Mucosa of gallbladder (tissue), 1 donor: ENCODE data around the gene NR3C2. TPM values are rescaled to one million over a fixed set of nuclear protein-coding genes. Genes with fewer than 3 reads are reported as not detected.

Experiments used
- DNase-seq: peaks from one replicate; pipeline ENCODE4 v3.0.0-alpha.2; 2020; ENCODE audit warnings: low spot score
- total RNA-seq: library from RNA; stranded (reverse); gene quantifications from one replicate; pipeline ENCODE4 v1.2.1, GENCODE V29; 2021
- donor health status: DM: no; HTN: no; CAD: no.

NR3C2 gene
- total RNA-seq, 1 donor from 2014 or later: 29.4 TPM

- DNase-seq: peak; percentile 74
Measured at GRCh38 chr4:148056879-148057278, 385.3 kb downstream of the NR3C2 start.

- DNase-seq: no peak
Measured at GRCh38 chr4:148055844-148056243, 386.4 kb downstream of the NR3C2 start.

DNA sequence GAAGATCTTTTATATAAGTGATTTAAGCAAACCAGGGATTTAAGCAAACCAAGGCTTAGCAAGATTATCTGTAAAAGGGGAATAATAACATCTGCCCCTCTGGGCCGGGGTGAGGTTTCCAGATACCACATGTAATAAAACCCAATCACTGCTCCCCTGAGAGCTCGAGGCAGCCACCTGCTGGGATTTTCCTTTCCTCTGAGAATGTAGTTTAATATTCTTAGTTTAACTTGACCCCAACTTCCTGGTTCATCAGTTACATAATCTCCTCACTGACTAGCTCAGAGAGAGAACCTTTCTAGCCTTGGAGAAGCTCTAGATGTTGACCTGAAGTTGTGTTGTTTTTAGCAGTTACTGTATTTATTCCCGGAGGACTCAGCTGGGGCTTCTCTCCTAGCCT, 387.9 kb downstream of the NR3C2 start:
- no peak for DNase-seq

DNA sequence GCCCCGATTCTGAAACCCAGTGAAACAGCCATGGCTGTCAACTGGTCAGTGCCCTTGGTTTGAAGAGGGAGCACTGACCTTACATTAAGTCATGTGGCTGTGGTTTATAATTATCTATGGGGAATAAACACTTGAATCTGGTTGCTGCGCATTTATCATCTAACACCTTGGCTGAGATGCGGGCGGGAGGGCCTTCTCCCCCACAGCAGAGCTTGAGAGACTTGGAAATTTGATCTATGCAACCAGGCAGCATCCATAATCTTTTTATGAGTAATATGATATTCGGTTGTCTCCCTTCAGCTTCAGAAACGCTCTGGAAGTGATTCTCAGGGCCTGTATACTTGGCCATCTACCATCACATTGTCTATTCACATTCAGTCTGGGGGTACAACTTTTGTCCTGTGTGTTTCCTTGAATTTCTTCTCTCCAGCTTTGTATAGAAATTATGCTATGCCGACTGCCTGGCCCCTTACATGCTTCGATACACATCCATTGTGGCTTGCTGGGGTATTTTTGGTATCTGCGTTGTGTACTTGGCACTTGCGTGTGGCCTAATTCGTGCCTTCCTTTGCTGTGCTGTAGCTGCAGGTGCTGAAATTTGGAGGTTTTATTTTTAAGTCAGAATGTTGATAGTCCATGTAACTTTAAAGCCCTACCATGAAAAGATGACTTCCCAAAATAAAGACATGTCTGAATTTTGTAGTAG, 388.8 kb downstream of the NR3C2 start:
- DNase-seq: no peak

DNA sequence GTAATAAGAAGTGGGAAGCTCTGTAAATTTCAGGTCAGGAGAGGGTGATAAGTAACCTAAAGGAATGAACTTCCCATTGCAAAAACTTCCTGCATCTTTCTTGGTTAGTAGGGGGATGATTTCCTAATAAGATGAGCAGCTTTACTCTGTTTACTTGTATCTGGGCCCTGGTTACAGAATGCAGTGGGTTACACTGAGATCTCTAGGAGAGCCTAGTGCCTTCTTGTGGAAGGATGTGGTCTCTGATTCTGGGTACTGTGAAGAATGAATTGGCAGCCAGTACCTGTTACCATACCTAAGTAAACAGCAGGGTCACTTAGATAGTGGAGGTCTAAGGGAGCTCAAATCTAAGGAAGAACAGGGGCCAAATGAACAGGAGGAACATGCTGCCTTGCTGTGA, 389.8 kb downstream of the NR3C2 start:
- DNase-seq: no peak

DNA sequence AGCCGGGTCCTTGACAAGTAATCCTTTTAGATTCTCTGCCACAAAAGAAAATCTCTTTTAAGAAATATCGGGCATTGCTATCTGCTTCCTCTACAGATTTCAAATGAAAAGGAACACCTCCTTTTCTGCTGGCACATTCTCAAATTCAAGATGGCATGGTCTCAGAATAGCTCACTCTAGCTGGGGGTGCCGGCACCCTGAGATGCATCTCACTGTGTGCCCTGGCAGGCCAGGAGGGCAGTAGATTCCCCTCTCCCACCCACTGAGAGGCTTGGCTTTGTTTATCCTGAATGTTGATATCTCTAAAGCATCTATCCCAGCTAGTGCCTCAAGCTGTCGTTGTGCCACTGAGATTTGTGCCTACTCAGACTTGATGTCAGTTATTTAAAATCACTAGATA, 390.8 kb downstream of the NR3C2 start:
- no peak for DNase-seq

DNA sequence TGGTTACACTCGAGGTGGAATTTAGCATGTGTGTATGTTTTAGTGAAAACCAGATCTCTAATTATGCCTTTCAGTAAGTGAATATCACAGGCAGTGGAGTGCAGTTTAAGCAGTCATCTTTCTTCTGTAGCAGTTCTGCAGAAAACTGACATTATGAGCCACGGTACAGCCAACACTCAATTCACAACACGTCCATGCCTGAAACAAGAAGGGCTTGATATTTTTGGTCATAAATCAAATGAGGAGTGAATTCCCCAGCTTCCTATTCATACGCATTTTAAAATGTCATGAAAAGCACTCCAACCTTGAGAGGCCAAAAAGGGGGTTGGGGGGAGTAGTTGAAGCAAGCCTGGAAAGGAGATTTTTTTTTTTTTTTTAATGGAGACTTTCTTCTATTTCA, 393.6 kb downstream of the NR3C2 start:
- DNase-seq: no peak

DNA sequence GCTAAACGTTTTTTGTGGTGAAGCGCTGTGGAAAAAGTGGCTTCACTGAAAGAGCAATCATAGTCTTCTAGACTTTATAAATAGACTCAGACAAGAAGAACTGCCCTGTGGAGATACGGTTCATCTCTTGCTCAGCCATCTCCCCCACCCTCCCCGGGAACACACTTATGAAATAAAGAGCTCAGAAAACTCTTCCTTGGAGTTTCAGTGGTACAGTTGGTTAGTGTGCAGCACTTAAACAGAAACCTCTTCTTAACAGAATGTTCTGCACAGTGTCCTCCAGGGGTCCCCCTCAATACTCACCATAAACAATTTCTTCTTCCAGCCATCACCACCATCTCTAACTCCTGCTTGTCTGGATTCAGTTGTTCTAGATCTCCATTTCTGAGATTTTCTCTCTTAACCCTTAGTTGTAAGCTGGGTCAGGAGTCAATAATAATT, 397.3 kb downstream of the NR3C2 start:
- DNase-seq: no peak

DNA sequence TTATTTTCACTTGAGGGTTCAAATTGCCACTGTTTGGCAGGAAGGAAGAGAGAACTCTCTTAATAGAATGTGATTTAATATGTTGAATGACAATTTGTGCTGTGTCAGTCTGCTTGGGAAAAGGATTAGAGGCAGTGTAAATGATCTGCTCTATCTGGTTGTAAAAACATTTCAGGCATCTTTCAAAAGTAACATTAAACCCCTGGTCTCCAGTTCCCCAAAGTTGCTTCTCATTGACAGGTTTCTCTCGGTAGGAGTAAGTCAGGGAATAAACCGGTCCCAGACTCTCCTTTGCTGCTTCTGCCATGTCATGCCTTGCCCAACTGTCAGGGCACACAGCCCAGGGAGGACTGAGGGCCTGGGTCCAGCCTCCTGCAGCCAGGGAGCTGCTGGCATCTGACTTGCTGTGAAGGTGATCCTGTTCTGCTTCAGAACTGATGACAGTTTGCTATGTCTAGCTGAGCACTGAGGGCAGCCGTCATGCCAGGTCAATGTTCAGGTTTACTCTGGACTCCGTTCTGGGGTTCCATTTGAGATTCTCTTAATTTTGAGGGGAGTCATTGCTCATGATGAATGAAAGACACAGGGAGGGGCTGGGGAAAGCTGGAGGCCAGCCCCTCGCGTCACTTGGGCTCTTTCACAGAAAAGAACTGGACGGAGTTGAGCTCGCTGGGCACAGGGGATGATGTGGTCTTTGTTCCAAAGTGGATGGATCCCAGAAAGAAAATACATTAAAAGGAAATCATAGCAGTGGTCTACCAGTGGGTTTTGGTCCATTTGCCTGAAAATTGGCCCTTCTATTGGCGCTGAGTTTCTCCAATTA, 397.9 kb downstream of the NR3C2 start:
- no peak for DNase-seq

DNA sequence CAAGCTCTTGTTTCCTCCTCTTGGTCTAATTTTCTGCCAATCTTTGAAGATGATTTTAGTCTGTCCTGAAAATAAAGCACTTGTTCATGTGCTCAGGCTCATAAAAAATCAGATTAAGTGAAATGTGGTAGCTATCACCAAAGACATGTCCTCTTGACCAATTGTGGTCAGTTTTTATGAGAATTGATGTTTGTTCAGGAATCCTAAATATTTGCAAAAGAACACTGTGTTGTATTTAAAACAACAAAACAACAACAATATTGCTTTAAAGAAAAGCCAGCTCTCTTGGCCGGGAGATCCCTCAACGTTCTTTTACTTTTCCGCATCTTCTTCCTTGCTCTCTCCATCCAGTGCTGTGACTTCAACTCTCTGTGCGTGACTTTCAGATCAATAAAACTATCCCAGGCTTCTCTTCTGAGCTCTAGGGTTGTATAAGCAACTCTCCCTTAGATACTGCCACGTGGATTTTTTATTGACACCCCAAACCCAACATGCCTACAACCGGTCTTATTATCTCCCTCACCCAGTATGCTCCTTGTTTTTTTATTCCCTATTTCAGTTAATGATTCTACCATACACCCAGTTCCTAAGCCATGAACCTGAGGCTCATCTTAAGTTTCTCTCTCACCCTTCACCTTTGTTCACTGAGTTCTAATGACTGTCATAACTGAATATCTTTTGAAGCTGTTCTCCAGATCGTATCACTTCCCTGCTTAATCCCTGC, 400.4 kb downstream of the NR3C2 start:
- DNase-seq: no peak

- no peak for DNase-seq
Measured at GRCh38 chr4:148034813-148035212, 407.4 kb downstream of the NR3C2 start.

- no peak for DNase-seq
Measured at GRCh38 chr4:148030193-148030873, 411.9 kb downstream of the NR3C2 start.

DNA sequence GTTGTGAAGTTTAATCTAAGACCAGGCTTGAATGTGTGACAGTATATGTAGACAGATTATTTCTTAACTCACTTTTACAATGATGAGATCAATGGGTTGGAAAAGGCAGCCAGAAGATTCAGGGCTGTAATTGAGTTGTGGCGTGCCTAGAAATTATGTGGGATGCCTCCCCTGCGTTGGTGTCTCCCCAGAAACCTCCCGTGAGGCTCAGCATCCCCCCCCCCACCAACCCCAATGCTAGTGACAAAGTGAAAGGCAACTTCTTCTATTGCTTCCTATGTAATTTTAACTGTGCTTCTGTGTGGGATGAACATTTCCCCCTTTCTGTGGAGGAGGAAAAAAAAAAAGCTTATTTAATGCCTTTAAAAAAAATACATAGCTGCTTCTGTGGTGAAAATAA, 412.4 kb downstream of the NR3C2 start:
- DNase-seq: no peak
